ENCODE data around the gene SLCO2B1.

Gene SLCO2B1

GRCh38 chr11:75154646-75155569 is 4.0 kb downstream of the SLCO2B1 start:
- Histone ChIP-seq H3K27me3 (ENCODE audit: control insufficient read depth in 3 of 3, insufficient read depth in 3 of 3, low read depth in 1 of 3, low read length in 3 of 3) (no peaks in the 10 kb centered on the region), H2AK5ac (ENCODE audit: low read depth, low read length) (no peak overlapping the region), H3K27ac (replicated peaks; ENCODE audit: low read length) (no peak overlapping the region), H3K36me3 (replicated peaks in 1 of 2; ENCODE audit: control insufficient read depth in 2 of 2, insufficient read depth in 2 of 2, low read length in 2 of 2) (no peaks in the 10 kb centered on the region), H3K4me3 (ENCODE audit: low read length in 2 of 2) (no peak overlapping the region), H3K14ac (ENCODE audit: low read length) (no peak overlapping the region), H3K4me2 (ENCODE audit: insufficient read depth, low read length, poor library complexity, severe bottlenecking) (no peak overlapping the region), H4K91ac (ENCODE audit: low read depth, low read length, poor library complexity) (no peak overlapping the region), H3K18ac (ENCODE audit: low read length) (peak overlapping the region; percentile 13), H2AFZ (ENCODE audit: low read length) (no peak overlapping the region), H3K23ac (ENCODE audit: low read depth, low read length, poor library complexity) (no peak overlapping the region), H3K4ac (ENCODE audit: low read length) (no peak overlapping the region), H3K9me3 (replicated peaks in 1 of 2; ENCODE audit: control insufficient read depth in 2 of 2, insufficient read depth in 1 of 2, low read depth in 1 of 2, low read length in 2 of 2) (peaks cover 0 to under 1% of the 10 kb centered on the region in 2 donors), H3K79me1 (ENCODE audit: low read depth, low read length) (no peaks in the 10 kb centered on the region), H2BK12ac (ENCODE audit: low read length) (no peak overlapping the region), H2BK120ac (ENCODE audit: low read depth, low read length) (no peak overlapping the region), H2BK5ac (ENCODE audit: low read length) (no peak overlapping the region), H2BK15ac (ENCODE audit: low read length) (no peak overlapping the region), H3K9ac (ENCODE audit: low read depth, low read length, poor library complexity) (no peak overlapping the region), H3K4me1 (ENCODE audit: control insufficient read depth in 2 of 2, insufficient read depth in 1 of 2, low read depth in 1 of 2, low read length in 2 of 2) (peaks cover 4 to 7% of the 10 kb centered on the region in 2 donors), H4K8ac (ENCODE audit: low read depth, low read length) (no peak overlapping the region)
- WGBS, 2 donors (ENCODE audit: extremely low coverage in 2 of 2, insufficient read length in 2 of 2, insufficient replicate concordance in 1 of 2): no CpG with 5 or more reads among the region's 9 CpGs
- DNase-seq (ENCODE audit: low spot score): no peak

- Histone ChIP-seq H3K9me3 (replicated peaks in 1 of 2; ENCODE audit: control insufficient read depth in 2 of 2, insufficient read depth in 1 of 2, low read depth in 1 of 2, low read length in 2 of 2) (peaks cover 0 to 10% of the 10 kb centered on the region in 2 donors), H2BK12ac (ENCODE audit: low read length) (no peak overlapping the region), H3K18ac (ENCODE audit: low read length) (no peak overlapping the region), H3K79me1 (ENCODE audit: low read depth, low read length) (no peaks in the 10 kb centered on the region), H3K4me1 (ENCODE audit: control insufficient read depth in 2 of 2, insufficient read depth in 1 of 2, low read depth in 1 of 2, low read length in 2 of 2) (peaks cover 4 to 7% of the 10 kb centered on the region in 2 donors), H3K14ac (ENCODE audit: low read length) (no peak overlapping the region), H3K23ac (ENCODE audit: low read depth, low read length, poor library complexity) (no peak overlapping the region), H3K36me3 (replicated peaks in 1 of 2; ENCODE audit: control insufficient read depth in 2 of 2, insufficient read depth in 2 of 2, low read length in 2 of 2) (no peaks in the 10 kb centered on the region), H2AK5ac (ENCODE audit: low read depth, low read length) (no peak overlapping the region), H4K8ac (ENCODE audit: low read depth, low read length) (no peak overlapping the region), H2BK120ac (ENCODE audit: low read depth, low read length) (no peak overlapping the region), H3K4me3 (ENCODE audit: low read length in 2 of 2) (no peak overlapping the region), H4K91ac (ENCODE audit: low read depth, low read length, poor library complexity) (no peak overlapping the region), H2BK5ac (ENCODE audit: low read length) (no peak overlapping the region), H3K27me3 (ENCODE audit: control insufficient read depth in 3 of 3, insufficient read depth in 3 of 3, low read depth in 1 of 3, low read length in 3 of 3) (no peaks in the 10 kb centered on the region), H2AFZ (ENCODE audit: low read length) (no peak overlapping the region), H3K27ac (replicated peaks; ENCODE audit: low read length) (no peak overlapping the region), H3K9ac (ENCODE audit: low read depth, low read length, poor library complexity) (no peak overlapping the region), H3K4me2 (ENCODE audit: insufficient read depth, low read length, poor library complexity, severe bottlenecking) (no peak overlapping the region), H2BK15ac (ENCODE audit: low read length) (no peak overlapping the region), H3K4ac (ENCODE audit: low read length) (no peak overlapping the region)
- WGBS, 2 donors (ENCODE audit: extremely low coverage in 2 of 2, insufficient read length in 2 of 2, insufficient replicate concordance in 1 of 2): no CpG with 5 or more reads among the region's 13 CpGs
- no peak for DNase-seq (ENCODE audit: low spot score)
Measured at GRCh38 chr11:75155570-75156422, 4.9 kb downstream of the SLCO2B1 start.

GRCh38 chr11:75158241-75158640 is 7.3 kb downstream of the SLCO2B1 start:
- Histone ChIP-seq H3K4me2 (ENCODE audit: insufficient read depth, low read length, poor library complexity, severe bottlenecking) (no peak overlapping the region), H3K4ac (ENCODE audit: low read length) (no peak overlapping the region), H2BK120ac (ENCODE audit: low read depth, low read length) (no peak overlapping the region), H3K23ac (ENCODE audit: low read depth, low read length, poor library complexity) (no peak overlapping the region), H3K27me3 (ENCODE audit: control insufficient read depth in 3 of 3, insufficient read depth in 3 of 3, low read depth in 1 of 3, low read length in 3 of 3) (no peaks in the 10 kb centered on the region), H3K4me1 (ENCODE audit: control insufficient read depth in 2 of 2, insufficient read depth in 1 of 2, low read depth in 1 of 2, low read length in 2 of 2) (peaks cover 5 to 11% of the 10 kb centered on the region in 2 donors), H3K27ac (replicated peaks; ENCODE audit: low read length) (no peak overlapping the region), H2AK5ac (ENCODE audit: low read depth, low read length) (no peak overlapping the region), H3K36me3 (replicated peaks in 1 of 2; ENCODE audit: control insufficient read depth in 2 of 2, insufficient read depth in 2 of 2, low read length in 2 of 2) (no peaks in the 10 kb centered on the region), H3K18ac (ENCODE audit: low read length) (no peak overlapping the region), H3K4me3 (ENCODE audit: low read length in 2 of 2) (no peak overlapping the region), H2BK15ac (ENCODE audit: low read length) (no peak overlapping the region), H2AFZ (ENCODE audit: low read length) (no peak overlapping the region), H2BK5ac (ENCODE audit: low read length) (no peak overlapping the region), H4K91ac (ENCODE audit: low read depth, low read length, poor library complexity) (no peak overlapping the region), H3K9me3 (replicated peaks in 1 of 2; ENCODE audit: control insufficient read depth in 2 of 2, insufficient read depth in 1 of 2, low read depth in 1 of 2, low read length in 2 of 2) (peaks cover 0 to 12% of the 10 kb centered on the region in 2 donors), H3K14ac (ENCODE audit: low read length) (no peak overlapping the region), H2BK12ac (ENCODE audit: low read length) (no peak overlapping the region), H4K8ac (ENCODE audit: low read depth, low read length) (no peak overlapping the region), H3K79me1 (ENCODE audit: low read depth, low read length) (no peaks in the 10 kb centered on the region), H3K9ac (ENCODE audit: low read depth, low read length, poor library complexity) (no peak overlapping the region)
- no peak for DNase-seq (ENCODE audit: low spot score)

- Histone ChIP-seq H3K18ac (ENCODE audit: low read length) (no peak overlapping the region), H3K23ac (ENCODE audit: low read depth, low read length, poor library complexity) (peak overlapping the region; percentile 3), H3K9me3 (replicated peaks in 1 of 2; ENCODE audit: control insufficient read depth in 2 of 2, insufficient read depth in 1 of 2, low read depth in 1 of 2, low read length in 2 of 2) (peaks cover 0 to 12% of the 10 kb centered on the region in 2 donors), H2BK15ac (ENCODE audit: low read length) (no peak overlapping the region), H2BK5ac (ENCODE audit: low read length) (no peak overlapping the region), H3K79me1 (ENCODE audit: low read depth, low read length) (no peaks in the 10 kb centered on the region), H3K9ac (ENCODE audit: low read depth, low read length, poor library complexity) (no peak overlapping the region), H2BK120ac (ENCODE audit: low read depth, low read length) (no peak overlapping the region), H2AFZ (ENCODE audit: low read length) (no peak overlapping the region), H3K27ac (replicated peaks; ENCODE audit: low read length) (no peak overlapping the region), H2AK5ac (ENCODE audit: low read depth, low read length) (no peak overlapping the region), H3K14ac (ENCODE audit: low read length) (no peak overlapping the region), H3K27me3 (ENCODE audit: control insufficient read depth in 3 of 3, insufficient read depth in 3 of 3, low read depth in 1 of 3, low read length in 3 of 3) (no peaks in the 10 kb centered on the region), H3K4me2 (ENCODE audit: insufficient read depth, low read length, poor library complexity, severe bottlenecking) (no peak overlapping the region), H2BK12ac (ENCODE audit: low read length) (no peak overlapping the region), H4K91ac (ENCODE audit: low read depth, low read length, poor library complexity) (no peak overlapping the region), H3K4ac (ENCODE audit: low read length) (no peak overlapping the region), H4K8ac (ENCODE audit: low read depth, low read length) (no peak overlapping the region), H3K4me3 (ENCODE audit: low read length in 2 of 2) (no peak overlapping the region), H3K36me3 (replicated peaks in 1 of 2; ENCODE audit: control insufficient read depth in 2 of 2, insufficient read depth in 2 of 2, low read length in 2 of 2) (no peaks in the 10 kb centered on the region), H3K4me1 (ENCODE audit: control insufficient read depth in 2 of 2, insufficient read depth in 1 of 2, low read depth in 1 of 2, low read length in 2 of 2) (peaks cover 5 to 11% of the 10 kb centered on the region in 2 donors)
- DNase-seq (ENCODE audit: low spot score): no peak
- no CpG with 5 or more reads among the region's 4 CpGs for WGBS, 2 donors (ENCODE audit: extremely low coverage in 2 of 2, insufficient read length in 2 of 2, insufficient replicate concordance in 1 of 2)
Measured at GRCh38 chr11:75158696-75159150, 7.8 kb downstream of the SLCO2B1 start.

Measured in neuronal stem cell (in vitro differentiated cells).